Colonic mucosa (tissue), 4 donors: ENCODE measurements around the gene RNF112. TPM values are rescaled to one million over a fixed set of nuclear protein-coding genes. Genes with fewer than 3 reads are reported as not detected.
"Not testable (repeated sequence)": the region's sequence is repeated elsewhere in the genome, so short reads cannot be mapped to it uniquely, and the experiment has no call there.

Source experiments
- DNase-seq: peaks from one replicate; pipeline ENCODE4 v3.0.0-alpha.2; 2020
- H3K27ac ChIP-seq: fragments of 200-600 bp; one replicate; pipeline ENCODE4 v1.8.0; 2021
- H3K27me3 ChIP-seq: fragments of 200-600 bp; one replicate; pipeline ENCODE4 v1.8.0; 2021
- H3K36me3 ChIP-seq: fragments of 200-600 bp; one replicate; pipeline ENCODE4 v1.8.0; 2021
- H3K4me1 ChIP-seq: fragments of 200-600 bp; one replicate; pipeline ENCODE4 v1.8.0; 2021; ENCODE audit warnings: mild to moderate bottlenecking
- H3K4me3 ChIP-seq: fragments of 200-600 bp; one replicate; pipeline ENCODE4 v1.8.0; 2021
- H3K9ac ChIP-seq, 2 donors: one replicate each; pipeline ENCODE4 v1.7.0; 2013; ENCODE audit warnings: control low read depth in 2 of 2, low read depth in 2 of 2, low read length in 2 of 2
- H3K9me3 ChIP-seq: fragments of 200-600 bp; one replicate; pipeline ENCODE4 v1.8.0; 2021
- CTCF ChIP-seq: fragments of 200-600 bp; IDR thresholded peaks from one replicate; pipeline ENCODE4 v1.8.0; 2022; ENCODE audit warnings: antibody characterized with exemption, mild to moderate bottlenecking
- intact Hi-C: fragments of 100-400 bp; cut with DNase I; formaldehyde crosslinking; loops from one replicate; pipeline ENCODE4 v1.14.1; 2022
- total RNA-seq, 2 donors: library from RNA; stranded (reverse); fragmentation: NEBNext Ultra II Directional in 1 of 2; extraction: Animal tissue kit (Norgen Biotek cat#: 25700) in 1 of 2; gene quantifications; one replicate each; pipeline ENCODE4 v1.2.1, GENCODE V29; 2021
- donor health status: healthy.
- donor health status: DM: no; HTN: no; CAD: no.
- donor health status: DM: no; HTN: no; CAD: no.

The RNF112 gene
- total RNA-seq, 2 donors from 2014 or later = 2.4 to 4.3 TPM

GRCh38 chr17:19461116-19461515 lies 50.1 kb downstream of the RNF112 start:
- no peak overlapping the region for H3K27ac ChIP-seq
- no peak overlapping the region for H3K4me3 ChIP-seq
- no peaks in the 10 kb centered on the region for H3K27me3 ChIP-seq
- no peak for TF ChIP-seq CTCF
- H3K4me1 ChIP-seq = peaks cover 8% of the 10 kb centered on the region
- DNase-seq = peak; percentile 38
- no peaks in the 10 kb centered on the region for H3K9me3 ChIP-seq
- H3K9ac ChIP-seq = no peak overlapping the region
- intact Hi-C loops = no loop called here
- no peaks in the 10 kb centered on the region for H3K36me3 ChIP-seq

- Histone ChIP-seq H3K27ac (no peak overlapping the region), H3K4me3 (no peak overlapping the region), H3K9me3 (no peaks in the 10 kb centered on the region), H3K9ac (no peak overlapping the region), H3K4me1 (peaks cover 8% of the 10 kb centered on the region), H3K27me3 (no peaks in the 10 kb centered on the region), H3K36me3 (no peaks in the 10 kb centered on the region)
- no peak for TF ChIP-seq CTCF
- peak; percentile 16 for DNase-seq
- intact Hi-C loops = no loop called here
These were observed 50.6 kb downstream of the RNF112 start for GRCh38 chr17:19461681-19462080.

GRCh38 chr17:19462456-19463035 lies 51.5 kb downstream of the RNF112 start:
- H3K27me3 ChIP-seq, H3K9me3 ChIP-seq, H3K9ac ChIP-seq, H3K4me1 ChIP-seq, H3K4me3 ChIP-seq, H3K36me3 ChIP-seq, intact Hi-C loops: not testable (repeated sequence)
- peak; percentile 15 for DNase-seq
- H3K27ac ChIP-seq = peak overlapping the region; percentile 55

GRCh38 chr17:19464031-19465026 lies 53.3 kb downstream of the RNF112 start:
- peak overlapping the region; percentile 44 for H3K27ac ChIP-seq
- H3K27me3 ChIP-seq = no peaks in the 10 kb centered on the region
- no peak for DNase-seq
- intact Hi-C loops = no loop called here
- peaks cover 8% of the 10 kb centered on the region for H3K4me1 ChIP-seq
- TF ChIP-seq CTCF = no peak
- H3K36me3 ChIP-seq = no peaks in the 10 kb centered on the region
- peak overlapping the region; percentile 24 to 38 for H3K9ac ChIP-seq
- H3K4me3 ChIP-seq = no peak overlapping the region
- H3K9me3 ChIP-seq = no peaks in the 10 kb centered on the region

Other genes starting within 250 kb of the RNF112 start
- gene EPN2, start 173.9 kb upstream of the RNF112 start, total RNA-seq = 10 to 100 TPM; 34.7 to 36.3 TPM
- 10 to 100 TPM in 1 of 2 donors, 1 to 10 TPM in 1; 5.6 to 11.9 TPM for gene B9D1, start 48.5 kb upstream of the RNF112 start, total RNA-seq
- gene MAPK7, start 32.7 kb upstream of the RNF112 start, total RNA-seq = 10 to 100 TPM; 36.6 to 37.9 TPM
- 10 to 100 TPM; 22.2 to 56.0 TPM for gene MFAP4, start 24.0 kb upstream of the RNF112 start, total RNA-seq
- 1 to 10 TPM in 1 of 2 donors, under 1 TPM in 1; 0.37 to 1.0 TPM for gene SLC47A1, start 122.6 kb downstream of the RNF112 start, total RNA-seq
- 100 to 1,000 TPM; 115 to 144 TPM for gene ALDH3A2, start 237.5 kb downstream of the RNF112 start, total RNA-seq